Esophagus squamous epithelium (tissue), 4 donors: Measurements from ENCODE around the gene GP1BB.

Experiments
- POLR2A ChIP-seq, 4 donors: fragments of 450-650 bp; IDR thresholded peaks; one replicate each; pipeline ENCODE4 v1.6.1; 2017; ENCODE audit warnings: antibody characterized with exemption in 4 of 4, mild to moderate bottlenecking in 4 of 4, moderate library complexity in 3 of 4
- TF ChIP-seq, protein P1 (sequence below), 6 experiments: fragments of 450-650 bp in 4 of 6; fragments of 200-600 bp in 2 of 6; sonication (generic) in 2 of 6; IDR thresholded peaks; one replicate each; pipeline ENCODE4 v1.5.1; 2016 to 2019; ENCODE audit warnings: antibody characterized with exemption in 6 of 6, mild to moderate bottlenecking in 4 of 6, moderate library complexity in 4 of 6

DNA sequence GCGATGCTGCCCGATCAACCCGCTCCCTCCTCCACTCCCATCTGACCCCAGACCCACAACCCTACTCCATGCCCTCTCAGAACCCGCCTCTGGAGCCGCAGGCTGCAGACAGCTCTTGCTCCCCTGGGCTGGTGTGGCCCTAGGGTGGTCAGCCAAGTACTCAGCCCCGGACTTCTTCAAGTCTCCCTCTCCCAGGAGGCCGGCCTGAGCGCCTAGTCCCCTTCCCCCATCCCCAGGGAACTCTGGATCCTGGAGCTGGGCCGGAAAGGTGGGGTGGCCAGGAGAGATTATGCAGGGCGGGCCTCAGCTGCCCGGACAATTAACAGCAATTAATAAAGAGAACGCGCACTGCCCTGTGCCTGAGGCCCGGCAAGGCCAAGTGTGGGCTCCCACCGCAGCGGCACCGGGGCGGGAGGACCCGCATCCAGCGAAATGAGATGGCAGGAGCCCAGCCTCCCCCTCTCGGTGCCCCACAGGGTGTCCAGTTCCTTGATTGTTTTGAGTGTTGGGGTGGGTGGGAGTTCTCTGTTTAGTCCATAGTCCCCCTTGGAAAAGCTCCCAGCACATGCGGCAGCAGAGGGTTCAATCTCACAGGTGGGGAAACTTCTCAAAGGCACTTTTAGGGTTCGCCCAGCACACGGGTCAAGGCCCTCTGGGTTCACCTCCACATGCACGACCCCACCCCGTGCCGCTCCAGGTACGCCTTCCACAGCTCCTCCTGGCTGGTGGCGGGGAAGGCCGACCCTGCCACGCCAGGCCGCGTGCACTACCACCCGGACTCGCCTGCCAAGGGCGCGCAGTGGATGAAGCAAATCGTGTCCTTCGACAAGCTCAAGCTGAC, 40.3 kb downstream of the GP1BB start:
- TF ChIP-seq, protein P1, sequence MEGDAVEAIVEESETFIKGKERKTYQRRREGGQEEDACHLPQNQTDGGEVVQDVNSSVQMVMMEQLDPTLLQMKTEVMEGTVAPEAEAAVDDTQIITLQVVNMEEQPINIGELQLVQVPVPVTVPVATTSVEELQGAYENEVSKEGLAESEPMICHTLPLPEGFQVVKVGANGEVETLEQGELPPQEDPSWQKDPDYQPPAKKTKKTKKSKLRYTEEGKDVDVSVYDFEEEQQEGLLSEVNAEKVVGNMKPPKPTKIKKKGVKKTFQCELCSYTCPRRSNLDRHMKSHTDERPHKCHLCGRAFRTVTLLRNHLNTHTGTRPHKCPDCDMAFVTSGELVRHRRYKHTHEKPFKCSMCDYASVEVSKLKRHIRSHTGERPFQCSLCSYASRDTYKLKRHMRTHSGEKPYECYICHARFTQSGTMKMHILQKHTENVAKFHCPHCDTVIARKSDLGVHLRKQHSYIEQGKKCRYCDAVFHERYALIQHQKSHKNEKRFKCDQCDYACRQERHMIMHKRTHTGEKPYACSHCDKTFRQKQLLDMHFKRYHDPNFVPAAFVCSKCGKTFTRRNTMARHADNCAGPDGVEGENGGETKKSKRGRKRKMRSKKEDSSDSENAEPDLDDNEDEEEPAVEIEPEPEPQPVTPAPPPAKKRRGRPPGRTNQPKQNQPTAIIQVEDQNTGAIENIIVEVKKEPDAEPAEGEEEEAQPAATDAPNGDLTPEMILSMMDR (IDR thresholded peaks at IDR 0.05), result no peak
- TF ChIP-seq POLR2A (IDR thresholded peaks at IDR 0.05), result no peak
